Ureter (tissue), 1 donor: ENCODE data around the gene MAP10. TPM values are rescaled to one million over a fixed set of nuclear protein-coding genes. Genes with fewer than 3 reads are reported as not detected.

ENCODE experiments used
- DNase-seq: peaks from one replicate; pipeline ENCODE4 v3.0.0-alpha.2; 2020; ENCODE audit warnings: low spot score
- total RNA-seq: library from RNA; stranded (reverse); gene quantifications from one replicate; pipeline ENCODE4 v1.2.4, GENCODE V29; 2023
- donor health status: DM: yes; HTN: yes; CAD: no.

MAP10 gene
- total RNA-seq, 1 donor from 2014 or later = 4.0 TPM

DNA sequence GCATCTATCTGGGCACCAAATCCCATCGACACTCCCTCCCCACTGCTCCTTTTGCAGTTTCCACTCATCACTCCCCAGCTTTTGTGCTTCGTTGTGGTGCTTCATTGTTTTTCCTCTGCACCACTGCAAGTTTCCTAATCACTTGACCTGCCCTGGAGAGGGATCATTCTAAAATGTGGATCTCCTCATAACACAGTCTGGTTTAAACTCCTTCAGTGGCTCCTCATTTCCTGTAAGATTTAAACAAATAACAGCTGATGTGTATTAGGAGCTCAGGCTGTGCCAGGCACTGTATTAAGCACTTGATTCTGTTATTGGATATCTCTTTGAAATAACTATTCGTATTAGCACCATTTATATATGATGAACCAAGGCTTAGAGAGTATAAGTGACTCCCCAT, 51.3 kb downstream of the MAP10 start:
- no peak for DNase-seq

Other genes with a start within 250 kb of the MAP10 start
- 35.6 TPM for gene SIPA1L2, start 175.3 kb upstream of the MAP10 start, total RNA-seq
- 49.0 TPM for gene NTPCR, start 145.2 kb downstream of the MAP10 start, total RNA-seq